ENCODE results near the gene ARHGEF18.
"Not testable (repeated sequence)": the region's sequence is repeated elsewhere in the genome, so short reads cannot be mapped to it uniquely, and the experiment has no call there.

The ARHGEF18 gene

DNA sequence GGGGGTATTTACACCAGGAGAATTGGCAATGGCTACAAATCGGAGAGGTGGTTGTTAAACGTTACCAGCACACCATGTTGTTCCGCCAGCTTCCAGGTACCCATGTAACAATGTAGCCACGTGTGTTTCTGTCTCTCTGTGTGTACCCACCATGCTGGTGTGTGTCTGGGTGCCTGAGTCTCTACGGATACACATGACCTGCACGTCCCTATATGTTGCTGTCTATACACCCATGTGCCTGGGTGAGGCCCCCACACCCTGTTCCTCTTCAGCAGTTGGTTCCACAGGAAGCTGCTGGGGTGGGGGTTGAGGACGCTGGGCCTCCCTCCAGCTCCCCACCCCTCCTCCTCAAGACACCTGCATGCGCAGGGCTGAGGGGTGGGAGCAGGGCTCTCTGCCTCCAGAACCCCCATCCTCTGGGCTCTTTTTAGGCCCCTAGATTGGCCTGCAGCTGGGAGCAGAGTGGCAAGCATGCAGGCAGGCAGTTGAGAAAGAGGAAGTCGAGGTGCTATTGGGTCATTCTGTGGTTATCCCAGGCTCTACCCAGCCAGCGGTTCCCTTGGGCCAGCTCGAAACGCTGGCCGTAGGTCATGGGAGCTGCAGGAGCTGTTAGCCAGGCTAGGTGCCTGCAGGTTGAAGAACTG, at the start of gene ARHGEF18:
ARHGEF18 (plus strand) TSS at position 351 of the 644 bp plus-strand sequence. CDS start 13,954 bp downstream, outside the sequence.
- DNase-seq (ENCODE audit: low read depth in 1 of 2, low spot score in 1 of 2) = peak in 1 of 2 donors; percentile 33

DNA sequence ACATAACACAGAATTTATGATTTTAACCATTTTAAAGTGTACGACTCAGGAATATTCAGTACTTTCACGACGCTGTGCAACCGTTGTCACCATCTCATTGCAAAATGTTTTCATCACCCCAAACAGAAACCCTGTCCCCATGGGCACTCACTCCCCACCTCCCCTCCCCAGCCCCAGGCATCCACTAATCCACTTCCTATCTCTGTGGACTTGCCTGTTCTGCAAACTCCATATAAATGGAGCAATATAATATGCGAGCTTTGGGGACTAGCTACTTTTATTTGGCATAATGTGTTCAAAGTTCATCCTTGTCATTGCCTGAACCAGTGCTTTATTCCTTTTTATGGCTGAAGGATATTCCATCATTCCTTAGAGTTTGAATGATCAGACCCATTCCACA, 47.2 kb upstream of the ARHGEF18 start:
- DNase-seq (ENCODE audit: low read depth in 1 of 2, low spot score in 1 of 2) = no peak

DNA sequence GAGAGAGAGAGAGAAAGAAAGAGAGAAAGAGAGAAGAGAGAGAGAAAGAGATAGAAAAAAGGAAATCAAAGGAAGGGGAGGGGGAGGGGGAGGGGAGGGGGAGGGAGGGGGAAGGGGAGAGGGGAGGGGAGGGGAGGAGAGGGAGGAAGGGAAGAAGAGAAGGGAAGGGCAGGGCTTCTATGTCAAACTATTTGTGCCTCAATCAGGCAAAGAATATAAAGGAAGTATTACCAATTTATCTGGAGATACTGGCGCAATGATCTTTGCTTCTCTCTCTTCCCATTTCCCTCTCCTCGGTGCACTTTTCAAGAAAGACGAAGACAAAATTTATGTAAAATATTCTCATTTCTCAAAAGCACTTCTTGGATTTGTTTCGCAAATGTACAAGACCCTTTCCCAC, 45.3 kb upstream of the ARHGEF18 start:
- no peak for DNase-seq (ENCODE audit: low read depth in 1 of 2, low spot score in 1 of 2)

DNA sequence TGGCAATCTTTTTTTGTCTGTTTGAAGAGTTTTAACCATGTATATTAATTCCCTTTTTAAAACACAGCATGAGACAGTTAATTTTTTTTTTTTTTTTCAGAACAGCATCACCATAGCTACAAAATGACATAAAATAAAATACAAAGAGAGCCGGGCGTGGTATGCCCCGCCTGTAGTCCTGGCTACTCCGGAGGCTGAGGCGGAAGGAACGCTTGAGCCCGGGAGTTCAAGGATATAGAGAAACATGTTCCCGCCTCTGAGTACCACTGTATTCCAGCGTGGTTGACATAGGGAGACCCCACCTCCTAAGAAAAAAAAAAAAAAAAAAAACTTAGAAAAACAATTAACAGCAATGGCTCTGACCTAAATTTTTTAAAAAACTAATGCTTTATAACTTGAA, 44.5 kb upstream of the ARHGEF18 start:
- DNase-seq (ENCODE audit: low read depth in 1 of 2, low spot score in 1 of 2) = no peak

DNA sequence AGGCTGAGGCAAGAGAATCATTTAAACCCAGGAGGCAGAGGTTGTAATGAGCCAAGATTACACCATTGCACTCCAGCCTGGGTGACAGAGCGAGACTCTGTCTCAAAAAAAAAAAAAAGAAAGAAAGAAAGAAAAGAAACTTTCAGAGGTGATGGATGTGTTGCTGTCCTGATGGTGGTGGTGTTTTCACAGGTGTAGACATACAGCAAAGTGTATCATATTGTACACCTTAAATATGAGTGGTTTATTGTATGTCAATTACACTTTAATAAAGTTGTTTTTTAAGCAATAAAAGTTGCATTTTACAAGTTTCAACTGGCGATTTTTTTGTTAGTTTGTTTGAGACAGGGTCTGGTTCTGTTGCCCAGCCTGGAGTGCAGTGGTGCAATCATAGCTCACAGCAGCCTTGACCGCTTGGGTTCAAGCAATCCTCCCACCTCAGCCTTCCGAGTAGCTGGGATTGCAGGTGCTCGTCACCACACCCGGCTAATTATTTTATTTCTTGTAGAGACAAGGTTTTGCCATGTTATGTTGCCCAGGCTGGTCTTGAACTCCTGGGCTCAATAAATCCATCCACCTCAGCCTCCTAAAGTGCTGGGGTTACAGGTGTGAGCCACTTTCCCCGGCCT, 41.0 kb upstream of the ARHGEF18 start:
- no peak for DNase-seq (ENCODE audit: low read depth in 1 of 2, low spot score in 1 of 2)

DNA sequence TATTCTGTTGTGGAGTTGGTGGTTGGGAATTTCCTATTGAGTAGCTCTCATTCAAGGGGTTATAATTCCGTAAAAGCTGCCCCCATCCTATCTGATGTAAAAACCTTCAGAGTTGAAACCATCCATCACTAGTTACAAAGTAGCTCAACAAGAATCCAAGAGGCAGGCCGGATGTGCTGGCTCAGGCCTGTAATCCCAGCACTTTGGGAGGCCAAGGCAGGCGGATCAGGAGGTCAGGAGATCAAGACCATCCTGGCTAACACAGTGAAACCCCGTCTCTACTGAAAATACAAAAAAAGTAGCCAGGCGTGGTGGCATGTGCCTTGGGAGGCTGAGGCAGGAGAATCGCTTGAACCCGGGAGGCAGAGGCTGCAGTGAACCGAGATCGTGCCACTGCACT, 40.4 kb upstream of the ARHGEF18 start:
- not testable (repeated sequence) for DNase-seq (ENCODE audit: low read depth in 1 of 2, low spot score in 1 of 2)

DNA sequence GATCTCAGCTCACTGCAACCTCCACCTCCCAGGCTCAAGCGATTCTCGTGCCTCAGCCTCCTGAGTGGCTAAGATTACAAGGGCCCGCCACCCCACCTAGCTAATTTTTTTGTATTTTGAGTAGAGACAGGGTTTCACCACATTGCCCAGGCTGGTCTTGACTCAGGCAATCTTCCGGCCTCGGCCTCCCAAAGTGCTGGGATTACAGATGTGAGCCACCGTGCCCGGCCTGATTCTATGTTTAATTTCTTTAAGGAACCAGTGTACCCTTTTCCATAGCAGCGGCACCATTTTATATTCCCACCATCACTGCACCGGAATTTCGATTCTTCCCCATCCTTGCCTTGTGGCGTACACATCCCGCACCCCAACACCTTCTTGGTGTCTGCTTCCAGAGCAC, 36.8 kb upstream of the ARHGEF18 start:
- DNase-seq (ENCODE audit: low read depth in 1 of 2, low spot score in 1 of 2) = no peak

DNA sequence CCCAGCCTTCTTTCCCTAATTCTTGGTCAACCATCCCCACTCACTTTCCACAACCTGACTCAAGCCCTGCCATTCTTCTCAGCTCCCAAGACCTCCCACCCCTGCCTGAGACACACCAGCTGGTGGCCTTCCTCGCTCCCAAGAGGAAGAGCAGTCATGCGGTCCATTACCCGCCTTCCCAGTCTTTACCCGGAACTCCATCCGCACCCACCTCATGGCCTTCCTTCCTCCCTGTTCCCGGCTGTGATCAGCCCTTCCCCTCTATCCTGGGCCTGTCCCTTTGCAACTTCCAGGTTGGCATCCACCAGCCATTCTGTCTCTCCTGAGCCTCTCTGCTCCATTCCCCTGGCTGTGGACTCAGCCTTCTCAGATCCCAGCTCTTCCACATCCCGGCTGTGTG, 35.9 kb upstream of the ARHGEF18 start:
- no peak for DNase-seq (ENCODE audit: low read depth in 1 of 2, low spot score in 1 of 2)

DNA sequence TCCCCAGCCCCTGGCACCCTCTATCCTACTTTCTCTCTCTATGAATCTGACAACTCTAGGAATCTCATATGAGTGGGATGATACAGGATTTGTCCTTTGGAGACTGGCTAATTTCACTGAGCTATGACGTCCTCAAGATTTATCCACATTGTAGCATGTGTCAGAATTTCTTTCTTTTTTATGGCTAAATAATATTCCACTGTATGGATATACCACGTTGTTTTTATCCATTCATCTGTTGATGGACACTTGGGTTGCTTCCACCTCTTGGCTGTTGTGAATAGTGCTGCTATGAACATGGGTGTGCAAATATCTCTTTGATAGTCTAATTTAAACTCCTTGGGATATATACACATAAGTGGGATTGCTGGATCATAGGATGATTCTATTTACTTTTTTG, 30.6 kb upstream of the ARHGEF18 start:
- no peak for DNase-seq (ENCODE audit: low read depth in 1 of 2, low spot score in 1 of 2)

DNA sequence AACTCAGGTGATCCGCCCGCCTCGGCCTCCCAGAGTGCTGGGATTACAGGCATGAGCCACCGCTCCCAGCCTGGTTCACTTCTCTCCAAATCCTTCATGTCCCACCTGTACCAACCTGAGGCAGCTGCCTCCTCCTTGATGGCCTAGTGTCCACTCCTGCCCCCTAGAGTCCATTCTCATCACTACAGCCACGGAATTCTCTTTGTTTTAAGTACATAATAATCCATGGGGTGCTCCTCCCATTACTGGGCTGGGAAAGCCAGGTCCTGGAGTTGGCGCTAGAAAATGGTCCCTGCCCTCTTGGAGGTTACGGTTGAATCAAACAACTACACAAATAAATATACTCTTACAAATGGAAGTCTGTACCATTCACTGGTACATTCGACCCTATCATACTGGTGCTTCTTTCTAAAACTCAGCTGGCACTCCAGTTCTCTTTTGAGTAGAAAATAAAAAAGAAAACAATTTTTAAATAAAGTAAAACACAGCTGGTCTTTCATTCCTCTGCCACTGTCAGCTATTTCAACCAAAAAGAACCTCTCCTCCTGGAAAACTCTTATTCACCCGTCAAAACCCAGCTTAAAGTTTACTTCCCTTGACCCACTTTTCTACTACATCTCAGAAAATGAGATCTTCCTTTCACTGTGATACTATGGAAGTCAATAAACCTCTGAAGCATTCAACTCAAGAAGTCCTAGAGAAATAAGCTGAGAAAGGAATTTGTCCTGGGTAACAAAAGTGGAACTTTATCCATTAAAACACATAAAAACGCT, 22.4 kb upstream of the ARHGEF18 start:
- no peak for DNase-seq (ENCODE audit: low read depth in 1 of 2, low spot score in 1 of 2)

DNA sequence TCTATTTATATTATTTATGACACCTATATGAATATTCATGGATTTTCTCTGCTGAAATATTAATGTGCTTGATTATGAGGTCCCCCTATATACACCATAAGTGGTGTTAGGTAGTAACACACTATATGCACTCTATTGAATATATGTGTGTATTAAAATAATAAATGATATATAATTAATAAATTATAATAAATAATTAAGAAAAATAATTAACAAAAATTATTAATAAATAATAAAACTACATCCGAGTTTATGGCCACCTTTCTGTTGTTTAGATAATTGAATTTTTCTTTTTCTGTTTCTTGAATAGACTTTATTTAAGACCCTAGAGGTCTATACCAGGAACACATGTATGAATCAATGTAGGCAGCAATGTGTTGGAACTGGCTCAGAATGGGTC, 20.9 kb upstream of the ARHGEF18 start:
- no peak for DNase-seq (ENCODE audit: low read depth in 1 of 2, low spot score in 1 of 2)

DNA sequence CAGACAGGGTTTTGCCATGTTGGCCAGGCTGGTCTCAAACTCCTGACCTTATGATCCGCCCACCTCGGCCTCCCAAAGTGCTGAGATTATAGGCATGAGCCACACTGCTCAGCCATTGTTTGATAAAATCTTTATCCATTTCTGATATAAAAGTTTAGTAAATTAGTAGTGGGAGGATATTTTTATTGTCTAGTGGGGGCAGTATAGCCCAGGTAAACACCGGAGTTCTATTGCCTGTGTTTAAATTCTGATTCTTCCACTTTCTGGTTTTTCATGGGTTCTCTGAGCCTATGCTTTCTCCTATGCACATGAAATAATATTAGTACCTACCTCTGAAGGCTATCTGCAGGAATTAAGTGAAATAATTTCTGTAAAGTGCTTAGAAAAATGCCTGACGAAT, 20.1 kb upstream of the ARHGEF18 start:
- DNase-seq (ENCODE audit: low read depth in 1 of 2, low spot score in 1 of 2) = no peak

DNA sequence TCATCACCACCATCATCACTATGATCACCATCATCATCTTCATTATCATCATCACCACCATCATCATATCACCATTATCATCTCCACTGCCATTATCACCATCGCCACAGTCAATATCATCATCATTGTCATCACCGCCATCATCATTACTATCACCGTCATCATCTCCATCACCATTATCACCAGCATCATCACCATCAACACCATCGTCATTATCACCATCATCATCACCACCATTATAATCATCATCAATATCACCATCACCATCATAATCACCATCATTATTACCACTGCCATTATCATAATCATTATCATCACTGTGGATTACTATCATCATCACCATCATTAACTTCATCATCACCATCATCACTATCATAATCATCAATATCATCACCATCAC, 17.3 kb upstream of the ARHGEF18 start:
- DNase-seq (ENCODE audit: low read depth in 1 of 2, low spot score in 1 of 2) = no peak

DNA sequence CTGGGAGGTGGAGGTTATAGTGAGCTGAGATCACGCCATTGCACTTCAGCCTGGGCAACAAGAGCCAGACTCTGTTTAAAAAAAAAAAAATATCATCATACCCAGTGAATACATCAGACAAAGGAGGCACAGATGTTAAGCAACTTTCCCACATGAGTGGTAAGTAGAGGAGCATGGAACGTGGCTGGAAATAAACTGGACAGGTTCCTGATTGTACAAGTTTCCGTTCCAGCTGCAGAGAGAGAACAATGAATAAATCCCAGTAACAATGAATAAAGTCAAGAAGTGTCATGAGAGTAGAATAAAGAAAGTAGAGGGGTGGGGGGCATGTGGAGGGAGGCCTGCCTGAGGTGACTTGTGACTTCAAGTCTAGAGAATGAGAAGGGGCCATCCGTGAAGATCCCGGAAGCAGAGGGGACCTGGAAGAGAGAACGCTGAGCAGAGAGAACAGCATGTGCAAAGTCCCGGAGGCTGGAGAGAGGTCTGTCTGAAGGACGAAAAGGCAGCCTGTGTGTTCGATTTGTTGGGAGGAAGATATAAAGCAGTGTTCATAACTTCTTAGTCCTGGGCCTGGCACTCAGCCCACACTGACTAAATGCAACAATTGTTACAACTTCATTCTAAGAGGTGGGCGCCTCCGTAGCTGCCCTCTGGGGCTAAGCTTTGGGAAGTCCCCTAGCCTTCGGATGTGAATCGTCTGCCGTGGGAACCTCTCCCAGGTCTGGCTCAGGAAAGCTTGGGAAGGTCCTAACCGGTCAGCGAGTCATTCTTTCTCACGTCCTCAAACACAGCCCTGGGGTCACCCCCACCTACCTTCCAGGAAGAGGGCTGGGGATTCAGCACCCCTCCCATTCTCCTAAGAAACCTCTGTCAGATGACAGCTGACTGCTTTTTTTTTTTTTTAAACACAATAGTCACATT, 15.3 kb upstream of the ARHGEF18 start:
- no peak for DNase-seq (ENCODE audit: low read depth in 1 of 2, low spot score in 1 of 2)

DNA sequence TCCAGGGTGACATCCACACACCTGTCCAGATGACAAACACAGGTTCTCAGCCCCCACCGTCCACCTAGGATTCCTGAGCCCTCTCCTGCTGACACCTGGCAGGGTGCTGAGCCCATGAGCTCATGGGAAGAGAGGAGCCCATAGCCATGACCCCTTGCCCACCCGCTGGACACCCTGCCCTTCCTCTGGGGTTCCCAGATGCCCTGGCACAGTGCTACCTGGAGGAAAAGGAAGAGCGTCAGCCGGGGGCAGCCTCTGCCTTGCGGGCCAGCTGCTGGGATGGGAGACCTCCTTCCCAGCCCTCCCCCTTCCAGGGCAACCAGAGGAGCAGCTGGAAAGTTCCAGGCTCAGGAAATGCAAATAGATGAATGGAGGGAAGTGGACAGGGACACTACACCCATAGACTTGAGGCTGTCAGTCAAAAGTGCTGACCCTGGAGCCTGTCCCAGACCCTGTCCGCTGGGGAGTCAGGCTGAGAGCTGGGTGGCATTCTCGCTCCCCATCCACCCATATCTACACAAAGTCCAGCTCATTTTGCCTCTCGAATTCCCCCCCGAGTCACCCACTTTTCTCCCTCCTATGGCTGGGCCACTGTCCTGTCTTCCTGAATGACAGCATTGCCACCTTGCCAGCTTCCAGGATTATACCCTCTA, 12.3 kb upstream of the ARHGEF18 start:
- no peak for DNase-seq (ENCODE audit: low read depth in 1 of 2, low spot score in 1 of 2)

DNA sequence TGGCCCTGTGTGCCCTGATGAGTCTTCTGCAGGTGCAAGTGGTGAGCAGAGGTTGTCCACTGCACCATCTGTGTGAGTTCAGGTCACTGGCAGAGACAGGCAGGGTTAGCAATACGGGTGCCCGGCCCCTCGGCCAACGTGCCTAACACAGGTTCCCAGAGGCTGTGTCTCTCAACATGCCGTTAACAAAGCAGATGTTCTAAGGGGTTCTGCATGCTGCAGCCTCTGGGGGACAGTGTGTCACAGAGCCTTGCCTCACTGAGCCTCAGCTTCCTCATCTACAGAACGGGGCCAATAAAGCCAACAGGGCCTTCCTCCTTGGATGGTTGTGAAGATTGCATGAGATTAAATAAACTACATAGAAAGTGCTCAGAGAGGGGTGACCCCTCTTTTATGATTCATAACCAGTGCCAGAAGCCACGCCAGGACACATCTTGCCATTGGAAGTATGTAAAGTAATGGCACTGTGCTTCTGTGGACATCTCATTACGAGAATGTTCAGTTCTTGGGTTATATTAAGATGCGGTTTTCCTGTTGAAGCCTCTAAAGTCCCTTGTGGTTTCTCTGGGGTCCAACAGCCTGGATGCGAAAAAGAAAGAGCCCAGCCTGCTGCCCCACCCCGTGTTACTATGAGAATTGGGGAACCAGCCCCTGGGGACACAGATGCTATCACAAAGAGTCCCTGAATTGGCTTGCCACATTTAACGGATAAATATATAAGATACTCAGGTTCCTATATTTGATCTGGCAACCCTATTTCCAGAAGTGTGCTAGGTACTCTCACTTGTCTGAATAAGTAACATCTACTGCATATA, 11.2 kb upstream of the ARHGEF18 start:
- no peak for DNase-seq (ENCODE audit: low read depth in 1 of 2, low spot score in 1 of 2)

DNA sequence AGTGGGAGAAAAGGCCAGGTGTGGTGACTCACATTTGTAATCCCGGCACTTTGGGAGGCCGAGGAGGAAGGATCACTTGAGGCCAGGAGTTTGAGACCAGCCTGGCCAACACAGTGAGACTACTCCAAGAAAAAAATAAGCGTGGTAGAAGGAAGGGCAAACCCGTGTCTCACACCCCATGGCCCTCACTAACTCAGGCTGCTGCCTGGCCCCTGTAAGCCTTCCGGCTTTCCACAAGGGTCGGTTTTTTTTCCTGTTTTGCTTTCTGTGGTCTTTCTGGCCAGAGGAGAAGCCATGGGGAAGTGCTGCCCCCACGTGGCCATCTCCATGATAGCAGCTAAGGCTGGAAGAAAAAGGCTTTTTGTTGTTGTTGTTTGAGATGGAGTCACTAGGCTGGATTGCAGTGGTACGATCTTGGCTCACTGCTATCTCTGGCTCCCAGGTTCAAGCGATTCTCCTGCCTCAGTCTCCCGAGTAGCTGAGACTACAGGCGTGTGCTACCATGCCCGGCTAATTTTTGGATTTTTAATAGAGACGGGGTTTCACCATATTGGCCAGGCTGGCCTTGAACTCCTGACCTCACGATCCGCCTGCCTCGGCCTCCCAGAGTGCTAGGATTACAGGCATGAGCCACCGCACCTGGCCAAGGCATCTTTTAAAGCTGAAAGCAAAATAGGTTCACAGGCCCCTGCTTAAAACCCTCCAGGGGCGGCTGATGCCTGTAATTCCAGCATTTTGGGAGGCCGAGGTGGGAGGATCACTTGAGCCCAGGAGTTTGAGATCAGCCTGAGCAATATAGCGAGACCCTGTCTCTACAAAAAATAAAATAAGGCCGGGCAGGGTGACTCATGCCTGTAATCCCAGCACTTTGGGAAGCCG, 7.5 kb upstream of the ARHGEF18 start:
- peak; percentile 77 to 89 for DNase-seq (ENCODE audit: low read depth in 1 of 2, low spot score in 1 of 2)

DNA sequence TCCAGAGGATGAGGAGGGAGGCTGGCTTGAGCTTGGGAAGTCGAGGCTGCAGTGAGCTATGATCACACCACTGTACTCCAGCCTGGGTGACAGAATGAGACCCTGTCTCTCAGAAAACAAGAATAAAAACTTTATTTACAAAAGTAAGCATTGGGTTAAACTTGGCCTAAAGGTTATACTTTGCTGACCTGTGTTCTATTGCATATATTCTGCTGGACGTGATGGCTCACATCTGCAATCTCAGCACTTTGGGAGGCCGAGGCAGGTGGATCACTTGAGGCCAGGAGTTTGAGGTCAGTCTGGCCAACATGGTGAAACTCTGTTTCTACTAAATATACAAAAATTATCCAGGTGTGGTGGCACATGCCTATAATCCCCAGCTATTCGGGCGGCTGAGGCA, 6.6 kb upstream of the ARHGEF18 start:
- DNase-seq (ENCODE audit: low read depth in 1 of 2, low spot score in 1 of 2) = no peak

DNA sequence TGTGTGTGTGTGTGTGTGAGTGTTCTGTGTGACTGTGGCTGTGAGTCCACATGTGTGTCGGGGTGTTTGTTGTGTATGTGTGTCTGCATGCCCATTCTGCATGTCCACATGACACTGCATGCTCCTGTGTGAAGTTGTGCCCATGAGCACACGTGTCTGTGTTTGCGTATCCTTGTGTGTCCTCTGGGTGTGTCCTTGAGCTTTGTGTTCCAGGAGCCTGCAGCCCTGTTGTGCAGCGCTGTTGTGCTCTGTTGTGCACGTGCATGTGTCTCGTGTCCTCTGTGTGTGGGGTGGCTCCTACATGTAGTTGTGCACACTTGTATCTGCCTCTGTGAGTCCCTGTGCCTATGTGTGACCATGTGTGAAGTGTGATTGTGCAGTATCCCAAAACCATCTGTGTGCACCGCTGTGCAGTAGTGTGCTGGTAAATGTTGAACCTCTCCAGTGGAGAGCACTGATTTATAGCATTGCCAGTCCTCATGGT, 2.2 kb upstream of the ARHGEF18 start:
- no peak for DNase-seq (ENCODE audit: low read depth in 1 of 2, low spot score in 1 of 2)
